Measurements from ENCODE around the gene TLR3.

DNA sequence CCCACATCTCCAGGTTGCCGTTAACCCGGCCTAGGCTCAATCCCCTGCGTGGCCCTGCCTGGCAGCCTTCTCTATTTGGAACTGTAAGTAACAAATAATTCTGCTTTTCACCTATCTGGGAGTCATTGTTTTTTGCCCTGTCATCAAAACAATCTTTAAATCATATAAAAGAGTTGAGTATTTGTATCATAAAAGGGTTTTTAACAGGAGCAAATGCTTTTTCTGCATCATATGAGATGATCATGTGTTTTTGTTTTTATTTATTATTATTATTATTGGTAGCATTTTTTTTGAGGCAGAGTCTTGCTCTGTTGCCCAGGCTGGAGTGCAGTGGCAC, 10.0 kb upstream of the TLR3 start:
- TF ChIP-seq, protein P1, sequence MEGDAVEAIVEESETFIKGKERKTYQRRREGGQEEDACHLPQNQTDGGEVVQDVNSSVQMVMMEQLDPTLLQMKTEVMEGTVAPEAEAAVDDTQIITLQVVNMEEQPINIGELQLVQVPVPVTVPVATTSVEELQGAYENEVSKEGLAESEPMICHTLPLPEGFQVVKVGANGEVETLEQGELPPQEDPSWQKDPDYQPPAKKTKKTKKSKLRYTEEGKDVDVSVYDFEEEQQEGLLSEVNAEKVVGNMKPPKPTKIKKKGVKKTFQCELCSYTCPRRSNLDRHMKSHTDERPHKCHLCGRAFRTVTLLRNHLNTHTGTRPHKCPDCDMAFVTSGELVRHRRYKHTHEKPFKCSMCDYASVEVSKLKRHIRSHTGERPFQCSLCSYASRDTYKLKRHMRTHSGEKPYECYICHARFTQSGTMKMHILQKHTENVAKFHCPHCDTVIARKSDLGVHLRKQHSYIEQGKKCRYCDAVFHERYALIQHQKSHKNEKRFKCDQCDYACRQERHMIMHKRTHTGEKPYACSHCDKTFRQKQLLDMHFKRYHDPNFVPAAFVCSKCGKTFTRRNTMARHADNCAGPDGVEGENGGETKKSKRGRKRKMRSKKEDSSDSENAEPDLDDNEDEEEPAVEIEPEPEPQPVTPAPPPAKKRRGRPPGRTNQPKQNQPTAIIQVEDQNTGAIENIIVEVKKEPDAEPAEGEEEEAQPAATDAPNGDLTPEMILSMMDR (IDR thresholded peaks at IDR 0.05; ENCODE audit: control extremely low read depth in 1 of 3, insufficient read depth in 1 of 3, low read depth in 1 of 3, low read length in 3 of 3): no peak
- TF ChIP-seq, protein P2, sequence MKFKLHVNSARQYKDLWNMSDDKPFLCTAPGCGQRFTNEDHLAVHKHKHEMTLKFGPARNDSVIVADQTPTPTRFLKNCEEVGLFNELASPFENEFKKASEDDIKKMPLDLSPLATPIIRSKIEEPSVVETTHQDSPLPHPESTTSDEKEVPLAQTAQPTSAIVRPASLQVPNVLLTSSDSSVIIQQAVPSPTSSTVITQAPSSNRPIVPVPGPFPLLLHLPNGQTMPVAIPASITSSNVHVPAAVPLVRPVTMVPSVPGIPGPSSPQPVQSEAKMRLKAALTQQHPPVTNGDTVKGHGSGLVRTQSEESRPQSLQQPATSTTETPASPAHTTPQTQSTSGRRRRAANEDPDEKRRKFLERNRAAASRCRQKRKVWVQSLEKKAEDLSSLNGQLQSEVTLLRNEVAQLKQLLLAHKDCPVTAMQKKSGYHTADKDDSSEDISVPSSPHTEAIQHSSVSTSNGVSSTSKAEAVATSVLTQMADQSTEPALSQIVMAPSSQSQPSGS (IDR thresholded peaks at IDR 0.05; ENCODE audit: low read length): no peak
- TF ChIP-seq SIN3A (conservative IDR thresholded peaks at IDR 0.05 in 1 of 2, IDR thresholded peaks at IDR 0.05 in 1 of 2; ENCODE audit: low read depth in 1 of 2, low read length in 2 of 2) (no peak), RNF2 (IDR thresholded peaks at IDR 0.05; ENCODE audit: borderline replicate concordance, low read depth, low read length, missing control alignments, poor library complexity, severe bottlenecking) (no peak), RFX5 (IDR thresholded peaks at IDR 0.05; ENCODE audit: borderline replicate concordance, low read depth, low read length) (no peak)
